GM10248 (cell line): ENCODE data around the gene GLUD1.
"Not testable (repeated sequence)": the region's sequence is repeated elsewhere in the genome, so short reads cannot be mapped to it uniquely, and the experiment has no call there.

Experiments used
- CTCF ChIA-PET: fragments of 300-600 bp; sonication (Branson Sonifier 250); formaldehyde crosslinking; extraction: SDS; loops from one replicate; lab custom pipeline; 2021; ENCODE audit warnings: antibody characterized with exemption; lab: Yijun Ruan, JAX
- POLR2A ChIA-PET: fragments of 350-650 bp; sonication (Branson Sonifier 250); formaldehyde crosslinking; extraction: SDS; loops from one replicate; lab custom pipeline; 2020; ENCODE audit warnings: antibody characterized with exemption; lab: Yijun Ruan, JAX
- DNase-seq: peaks from one replicate; pipeline ENCODE4 v3.0.0; 2012; ENCODE audit errors: extremely low spot score
- CTCF ChIP-seq: IDR thresholded peaks from 2 replicates; pipeline ENCODE4 v1.5.1; 2012; ENCODE audit warnings: mild to moderate bottlenecking, low read depth; ENCODE audit errors: extremely low read depth, missing control alignments, control extremely low read depth

The GLUD1 gene

GRCh38 chr10:87045434-87045938 is 49.2 kb downstream of the GLUD1 start:
- ChIA-PET POLR2A (interaction anchor here (0.6 kb wide), 1 partner anchor 129 kb away, joined by 9 read pairs; no protein-coding TSS in a partner anchor), CTCF (interaction anchor here (1.2 to 1.6 kb wide), 2 partner anchors 9 to 38 kb away, joined by 3 to 4 read pairs; no protein-coding TSS in a partner anchor)
- no peak for TF ChIP-seq CTCF
- no peak for DNase-seq

- POLR2A ChIA-PET, DNase-seq: not testable (repeated sequence)
- CTCF ChIA-PET = interaction anchor here (1.1 kb wide), 1 partner anchor 11 kb away, joined by 3 read pairs; no protein-coding TSS in a partner anchor
Observed at GRCh38 chr10:87043579-87043978, 51.1 kb downstream of the GLUD1 start.

GRCh38 chr10:87038786-87039185 is 55.9 kb downstream of the GLUD1 start:
- TF ChIP-seq CTCF = no peak
- POLR2A ChIA-PET = no interaction called here
- CTCF ChIA-PET = interaction anchor here (1.2 kb wide), 1 partner anchor 14 kb away, joined by 3 read pairs; no protein-coding TSS in a partner anchor
- DNase-seq = no peak

- CTCF ChIA-PET = interaction anchor here (1.2 kb wide), 1 partner anchor 15 kb away, joined by 3 read pairs; no protein-coding TSS in a partner anchor
- TF ChIP-seq CTCF = no peak
- POLR2A ChIA-PET = no interaction called here
- DNase-seq = no peak
Observed at GRCh38 chr10:87038286-87038717, 56.3 kb downstream of the GLUD1 start.

- CTCF ChIA-PET = interaction anchor here (1.0 to 1.1 kb wide), 2 partner anchors 11 to 14 kb away, joined by 3 read pairs; no protein-coding TSS in a partner anchor
- POLR2A ChIA-PET = no interaction called here
- no peak for TF ChIP-seq CTCF
Observed at GRCh38 chr10:87036623-87037022, 58.0 kb downstream of the GLUD1 start.

GRCh38 chr10:87030912-87031635 is 63.6 kb downstream of the GLUD1 start:
- no peak for TF ChIP-seq CTCF
- POLR2A ChIA-PET = no interaction called here

More at GRCh38 chr10:87036623-87037022, 58.0 kb downstream of the GLUD1 start:
- no peak for DNase-seq

GRCh38 chr10:87030419-87030818 is 64.2 kb downstream of the GLUD1 start:
- POLR2A ChIA-PET, CTCF ChIA-PET, DNase-seq: not testable (repeated sequence)

More at GRCh38 chr10:87030912-87031635, 63.6 kb downstream of the GLUD1 start:
- CTCF ChIA-PET = no interaction called here
- no peak for DNase-seq

- POLR2A ChIA-PET, CTCF ChIA-PET: not testable (repeated sequence)
Observed at GRCh38 chr10:87026747-87027508, 67.7 kb downstream of the GLUD1 start.

GRCh38 chr10:87025285-87025958 is 69.2 kb downstream of the GLUD1 start:
- CTCF ChIA-PET = interaction anchor here (1.2 kb wide), 1 partner anchor 12 kb away, joined by 3 read pairs; no protein-coding TSS in a partner anchor
- POLR2A ChIA-PET, DNase-seq: not testable (repeated sequence)

More at GRCh38 chr10:87026747-87027508, 67.7 kb downstream of the GLUD1 start:
- DNase-seq = not testable (repeated sequence)

GRCh38 chr10:87020056-87020455 is 74.6 kb downstream of the GLUD1 start, which contains the start of gene FAM25A:
FAM25A (plus strand) TSS chr10:87020294; CDS start chr10:87020325, 31 bp downstream.
- DNase-seq, CTCF ChIA-PET, POLR2A ChIA-PET: not testable (repeated sequence)
